Tibial nerve (tissue), 4 donors: ENCODE measurements around the gene KRT79.

ENCODE experiments used
- CTCF ChIP-seq, 5 experiments: fragments of 200-600 bp in 3 of 5; fragments of 450-650 bp in 2 of 5; sonication (generic) in 3 of 5; IDR thresholded peaks; one replicate each; pipeline ENCODE4 v1.5.1; 2016 to 2019; ENCODE audit warnings: antibody characterized with exemption in 5 of 5, mild to moderate bottlenecking in 3 of 5, moderate library complexity in 2 of 5
- EP300 ChIP-seq, 2 donors: sonication (generic); formaldehyde crosslinking; IDR thresholded peaks; one replicate each; pipeline ENCODE4 v1.6.1; 2017; ENCODE audit warnings: antibody characterized with exemption in 2 of 2, mild to moderate bottlenecking in 1 of 2

- TF ChIP-seq CTCF (IDR thresholded peaks at IDR 0.05) (no peak), EP300 (IDR thresholded peaks at IDR 0.05) (no peak)
Observed at GRCh38 chr12:52787324-52788191, 46.6 kb downstream of the KRT79 start.
